SU-DHL-6 (cell line): ENCODE measurements around the gene CPA5.

ENCODE experiments used
- H2AFZ ChIP-seq: fragments of 200-600 bp; sonication (generic); 2 replicates; pipeline ENCODE4 v1.6.1; 2014; ENCODE audit warnings: low read depth, mild to moderate bottlenecking, moderate library complexity, mixed read lengths, antibody characterized with exemption, low read length; ENCODE audit not compliant: severe bottlenecking
- H3F3A ChIP-seq: fragments of 200-600 bp; shearing (Covaris generic); 2 replicates; pipeline ENCODE4 v1.6.0; 2016; ENCODE audit warnings: antibody characterized with exemption, mild to moderate bottlenecking; ENCODE audit not compliant: insufficient read depth
- H3K27ac ChIP-seq: fragments of 200-600 bp; sonication (generic); 2 replicates; pipeline ENCODE4 v1.5.1; 2016; ENCODE audit warnings: low read depth, mild to moderate bottlenecking, low read length, moderate library complexity, mixed read lengths
- H3K27me3 ChIP-seq: fragments of 200-600 bp; sonication (generic), shearing (Covaris generic); 2 replicates; pipeline ENCODE4 v1.6.0; 2014; ENCODE audit warnings: mild to moderate bottlenecking, low read length
- H3K36me3 ChIP-seq: fragments of 200-600 bp; sonication (generic); 2 replicates; pipeline ENCODE4 v1.6.1; 2014; ENCODE audit warnings: mild to moderate bottlenecking, low read length, mixed read lengths
- H3K4me2 ChIP-seq: fragments of 300-600, 200-600 bp; shearing (Covaris generic), sonication (generic); 2 replicates; pipeline ENCODE4 v1.6.0; 2014; ENCODE audit warnings: low read length, low read depth, mild to moderate bottlenecking; ENCODE audit not compliant: poor library complexity, severe bottlenecking
- H3K4me3 ChIP-seq: fragments of 200-600 bp; sonication (generic); 2 replicates; pipeline ENCODE4 v1.5.1; 2014; ENCODE audit warnings: antibody characterized with exemption, low read length, mild to moderate bottlenecking, mixed read lengths; ENCODE audit not compliant: insufficient read depth, poor library complexity, severe bottlenecking
- H3K79me2 ChIP-seq: fragments of 200-600 bp; sonication (generic); 2 replicates; pipeline ENCODE4 v1.6.1; 2014; ENCODE audit warnings: mild to moderate bottlenecking, low read length, moderate library complexity; ENCODE audit not compliant: insufficient read depth
- H3K9ac ChIP-seq: fragments of 200-600 bp; sonication (generic); 2 replicates; pipeline ENCODE4 v1.7.0; 2014; ENCODE audit warnings: mild to moderate bottlenecking, low read length
- H3K9me2 ChIP-seq: fragments of 200-600 bp; sonication (generic); replicated peaks from 2 replicates; pipeline ENCODE4 v1.6.1; 2014; ENCODE audit warnings: low read length; ENCODE audit not compliant: insufficient read depth
- H3K9me3 ChIP-seq: fragments of 200-600 bp; sonication (generic); 2 replicates; pipeline ENCODE4 v1.6.1; 2014; ENCODE audit warnings: low read length, mixed read lengths; ENCODE audit not compliant: insufficient read depth
- H4K20me1 ChIP-seq: fragments of 200-600 bp; sonication (generic); 2 replicates; pipeline ENCODE4 v1.6.1; 2014; ENCODE audit warnings: low read depth, mild to moderate bottlenecking, antibody characterized with exemption, low read length, moderate library complexity, mixed read lengths
- EZH2phosphoT487 ChIP-seq: fragments of 200-600 bp; sonication (generic), shearing (Covaris generic); conservative IDR thresholded peaks from 2 replicates; pipeline ENCODE4 v1.6.1; 2018; ENCODE audit warnings: mild to moderate bottlenecking, antibody characterized with exemption, low read length, moderate library complexity, mixed read lengths
- TF ChIP-seq, protein P1 (sequence below): fragments of 200-600 bp; sonication (generic); IDR thresholded peaks from one replicate; pipeline ENCODE4 v1.5.1; 2017; ENCODE audit warnings: antibody characterized with exemption, mild to moderate bottlenecking, low read length, moderate library complexity; ENCODE audit not compliant: insufficient read depth, poor library complexity, severe bottlenecking

The CPA5 gene

DNA sequence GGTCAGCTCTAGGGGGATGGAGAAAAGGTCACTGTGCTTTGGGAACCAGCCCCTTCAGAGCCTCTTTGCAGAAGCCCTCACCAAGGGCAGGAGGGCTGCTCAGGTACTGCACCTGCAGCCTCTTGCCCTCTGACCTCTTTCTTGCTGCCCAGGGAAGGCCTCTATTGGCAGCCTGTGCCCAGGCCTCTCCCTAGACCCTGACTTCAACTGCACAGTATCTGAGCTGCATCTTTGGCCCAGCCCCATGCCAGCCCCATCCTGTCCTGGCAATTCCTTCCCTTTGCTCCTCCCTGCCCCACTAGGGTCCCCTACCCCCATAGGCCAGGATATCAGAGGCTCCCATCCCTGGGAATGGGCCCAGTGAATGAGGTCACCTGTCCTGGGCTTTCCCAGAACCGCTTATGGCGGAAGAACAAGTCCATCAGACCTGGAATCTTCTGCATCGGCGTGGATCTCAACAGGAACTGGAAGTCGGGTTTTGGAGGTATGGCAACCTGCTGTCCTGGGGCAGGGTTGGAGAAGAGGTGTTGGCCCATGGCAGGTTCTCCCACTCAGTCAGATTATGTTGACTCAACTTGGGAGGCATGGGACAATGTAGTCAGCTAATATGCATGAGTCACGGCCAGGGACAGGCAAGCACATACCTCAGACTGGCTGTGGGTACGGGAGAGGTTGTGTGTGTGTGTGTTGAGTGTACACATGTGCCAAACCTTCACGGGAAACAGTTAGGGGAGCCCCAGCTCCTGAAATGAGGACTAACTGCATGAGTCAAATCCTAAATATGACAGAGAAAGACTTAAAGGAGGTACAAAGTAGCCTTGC lies 18.6 kb downstream of the CPA5 start:
- no peaks in the 10 kb centered on the region for H3K27me3 ChIP-seq
- H4K20me1 ChIP-seq = no peaks in the 10 kb centered on the region
- H3K9me2 ChIP-seq = no peaks in the 10 kb centered on the region; the same call in 1 of the 2 replicates
- H3K79me2 ChIP-seq = no peaks in the 10 kb centered on the region
- H3K36me3 ChIP-seq = no peaks in the 10 kb centered on the region
- no peaks in the 10 kb centered on the region for H3K9me3 ChIP-seq
- no peak overlapping the region for H3K4me3 ChIP-seq
- H3F3A ChIP-seq = no peaks in the 10 kb centered on the region
- no peak overlapping the region for H3K4me2 ChIP-seq
- no peak overlapping the region for H2AFZ ChIP-seq
- no peak overlapping the region for H3K9ac ChIP-seq
- TF ChIP-seq EZH2phosphoT487 = no peak
- TF ChIP-seq, protein P1, sequence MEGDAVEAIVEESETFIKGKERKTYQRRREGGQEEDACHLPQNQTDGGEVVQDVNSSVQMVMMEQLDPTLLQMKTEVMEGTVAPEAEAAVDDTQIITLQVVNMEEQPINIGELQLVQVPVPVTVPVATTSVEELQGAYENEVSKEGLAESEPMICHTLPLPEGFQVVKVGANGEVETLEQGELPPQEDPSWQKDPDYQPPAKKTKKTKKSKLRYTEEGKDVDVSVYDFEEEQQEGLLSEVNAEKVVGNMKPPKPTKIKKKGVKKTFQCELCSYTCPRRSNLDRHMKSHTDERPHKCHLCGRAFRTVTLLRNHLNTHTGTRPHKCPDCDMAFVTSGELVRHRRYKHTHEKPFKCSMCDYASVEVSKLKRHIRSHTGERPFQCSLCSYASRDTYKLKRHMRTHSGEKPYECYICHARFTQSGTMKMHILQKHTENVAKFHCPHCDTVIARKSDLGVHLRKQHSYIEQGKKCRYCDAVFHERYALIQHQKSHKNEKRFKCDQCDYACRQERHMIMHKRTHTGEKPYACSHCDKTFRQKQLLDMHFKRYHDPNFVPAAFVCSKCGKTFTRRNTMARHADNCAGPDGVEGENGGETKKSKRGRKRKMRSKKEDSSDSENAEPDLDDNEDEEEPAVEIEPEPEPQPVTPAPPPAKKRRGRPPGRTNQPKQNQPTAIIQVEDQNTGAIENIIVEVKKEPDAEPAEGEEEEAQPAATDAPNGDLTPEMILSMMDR = no peak
- H3K27ac ChIP-seq = no peak overlapping the region

DNA sequence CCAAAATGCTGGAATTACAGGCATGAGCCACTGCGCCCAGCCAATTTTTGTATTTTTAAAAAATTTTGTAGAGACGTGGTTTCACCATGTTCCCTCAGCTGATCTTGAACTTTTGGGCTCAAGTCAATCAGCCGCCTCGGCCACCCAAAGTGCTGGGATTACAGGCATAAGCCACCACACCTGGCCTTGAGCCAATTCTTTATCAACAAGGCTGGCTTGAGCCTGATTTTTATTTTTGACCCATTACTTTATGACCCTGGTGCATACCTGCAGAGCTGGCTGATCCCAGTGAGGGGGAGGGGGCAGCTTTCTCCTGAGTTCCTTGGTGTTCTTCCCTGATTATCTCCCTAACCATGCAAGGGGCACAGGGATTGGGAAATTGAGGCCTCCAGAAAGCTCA lies 19.8 kb downstream of the CPA5 start:
- Histone ChIP-seq H3K4me3 (no peak overlapping the region), H3K9me3 (no peaks in the 10 kb centered on the region), H3K27ac (no peak overlapping the region), H3K36me3 (no peaks in the 10 kb centered on the region), H3F3A (no peaks in the 10 kb centered on the region), H3K9me2 (no peaks in the 10 kb centered on the region), H3K27me3 (no peaks in the 10 kb centered on the region), H2AFZ (no peak overlapping the region), H3K9ac (no peak overlapping the region), H4K20me1 (no peaks in the 10 kb centered on the region), H3K79me2 (no peaks in the 10 kb centered on the region), H3K4me2 (no peak overlapping the region)
- TF ChIP-seq EZH2phosphoT487 = no peak
- TF ChIP-seq, protein P1 = no peak

DNA sequence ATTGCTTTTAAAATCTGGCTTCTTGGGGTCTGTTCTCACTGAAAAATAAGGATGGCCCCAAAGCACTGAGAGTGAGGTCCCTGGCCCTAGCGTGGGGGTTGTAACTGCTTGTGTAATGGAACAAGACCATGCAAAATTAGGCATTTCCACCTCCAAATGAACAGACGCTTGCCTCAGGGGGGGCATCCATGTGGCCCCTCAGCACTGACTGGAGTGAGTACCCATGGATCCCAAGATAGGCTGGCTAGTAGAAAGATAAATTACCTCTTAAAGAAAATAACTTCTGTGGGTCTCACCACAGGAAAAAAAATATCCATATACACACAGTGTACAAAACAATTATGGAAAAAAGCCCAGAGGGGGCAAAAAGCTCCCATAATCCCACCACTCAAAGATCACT lies 20.5 kb downstream of the CPA5 start:
- Histone ChIP-seq H3K27ac (no peak overlapping the region), H3K27me3 (no peaks in the 10 kb centered on the region), H3K9ac (no peak overlapping the region), H3K79me2 (no peaks in the 10 kb centered on the region), H3K4me2 (no peak overlapping the region), H2AFZ (no peak overlapping the region), H3F3A (no peaks in the 10 kb centered on the region), H3K9me3 (no peaks in the 10 kb centered on the region), H3K9me2 (no peaks in the 10 kb centered on the region), H3K4me3 (no peak overlapping the region), H4K20me1 (no peaks in the 10 kb centered on the region), H3K36me3 (no peaks in the 10 kb centered on the region)
- TF ChIP-seq, protein P1 = no peak
- no peak for TF ChIP-seq EZH2phosphoT487
